ENCODE data around the gene GPC6.

- no peak for TF ChIP-seq EZH2phosphoT487 (IDR thresholded peaks at IDR 0.05; ENCODE audit: insufficient read depth, low read depth)
- TF ChIP-seq EZH2 (IDR thresholded peaks at IDR 0.05; ENCODE audit: insufficient read depth, poor library complexity, severe bottlenecking) = no peak
These were observed 714.8 kb downstream of the GPC6 start for GRCh38 chr13:93941444-93941843.

All from GM23248 (cell line).